NCI-H748 treated with DMSO at 0.1 percent for 48 hours (cell line): Measurements from ENCODE around the gene LITAF.
"Not testable (repeated sequence)": the region's sequence is repeated elsewhere in the genome, so short reads cannot be mapped to it uniquely, and the experiment has no call there.

Experiments used
- DNase-seq: peaks from one replicate; lab custom pipeline; 2025; lab: John Stamatoyannopoulos, UW

LITAF gene

GRCh38 chr16:11572301-11572995 is 14.3 kb downstream of the LITAF start:
- no peak for DNase-seq

- DNase-seq, result no peak
These were observed 15.2 kb downstream of the LITAF start for GRCh38 chr16:11571549-11571948.

GRCh38 chr16:11570806-11571205 is 15.9 kb downstream of the LITAF start:
- no peak for DNase-seq

GRCh38 chr16:11570258-11570657 is 16.5 kb downstream of the LITAF start:
- no peak for DNase-seq

GRCh38 chr16:11566398-11566797 is 20.3 kb downstream of the LITAF start:
- no peak for DNase-seq

GRCh38 chr16:11565665-11566064 is 21.1 kb downstream of the LITAF start:
- DNase-seq, result no peak

- DNase-seq, result no peak
These were observed 22.4 kb downstream of the LITAF start for GRCh38 chr16:11564046-11564926.

- no peak for DNase-seq
These were observed 23.2 kb downstream of the LITAF start for GRCh38 chr16:11563493-11564040.

GRCh38 chr16:11562941-11563340 is 23.8 kb downstream of the LITAF start:
- DNase-seq, result no peak

- no peak for DNase-seq
These were observed 24.3 kb downstream of the LITAF start for GRCh38 chr16:11562411-11562810.

GRCh38 chr16:11561856-11562255 is 24.9 kb downstream of the LITAF start:
- no peak for DNase-seq

- DNase-seq, result no peak
These were observed 25.3 kb downstream of the LITAF start for GRCh38 chr16:11561454-11561805.

GRCh38 chr16:11560701-11561453 is 25.8 kb downstream of the LITAF start:
- no peak for DNase-seq

GRCh38 chr16:11558308-11558823 is 28.4 kb downstream of the LITAF start:
- not testable (repeated sequence) for DNase-seq

- DNase-seq, result no peak
These were observed 28.9 kb downstream of the LITAF start for GRCh38 chr16:11557801-11558200.

GRCh38 chr16:11556945-11557720 is 29.6 kb downstream of the LITAF start:
- DNase-seq, result no peak

- DNase-seq, result no peak
These were observed 30.4 kb downstream of the LITAF start for GRCh38 chr16:11556214-11556819.

GRCh38 chr16:11554053-11554452 is 32.7 kb downstream of the LITAF start:
- DNase-seq, result no peak

- no peak for DNase-seq
These were observed 33.3 kb downstream of the LITAF start for GRCh38 chr16:11553371-11553770.

GRCh38 chr16:11552440-11552839 is 34.3 kb downstream of the LITAF start:
- DNase-seq, result no peak

GRCh38 chr16:11551842-11552241 is 34.9 kb downstream of the LITAF start:
- no peak for DNase-seq
